ENCODE data around the gene SKA2. TPM values are rescaled to one million over a fixed set of nuclear protein-coding genes. Genes with fewer than 3 reads are reported as not detected.
"Not testable (repeated sequence)": the region's sequence is repeated elsewhere in the genome, so short reads cannot be mapped to it uniquely, and the experiment has no call there.

SKA2 gene
- total RNA-seq, 4 donors from 2014 or later = 41.2 to 65.3 (median 46.8) TPM

DNA sequence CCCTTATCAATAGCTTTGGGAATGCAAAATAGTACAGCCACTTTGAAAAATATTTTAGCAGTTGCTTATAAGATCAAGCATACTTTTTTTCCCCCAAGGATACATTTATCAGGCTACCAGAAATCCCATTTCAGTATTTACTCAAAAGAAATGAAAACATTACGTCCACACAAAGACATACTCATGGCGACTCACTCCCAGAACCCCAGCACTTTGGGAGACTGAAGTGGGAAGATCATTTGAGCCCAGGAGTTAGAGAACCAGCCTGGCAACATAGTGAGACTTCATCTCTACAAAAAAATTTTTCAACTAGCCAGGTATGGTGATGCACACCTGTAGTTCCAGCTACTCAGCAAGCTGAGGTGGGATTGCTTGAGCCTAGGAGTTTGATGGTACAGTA is 5.9 kb downstream of the SKA2 start:
- H3K4me3 ChIP-seq (replicated peaks in 1 of 3) = no peak overlapping the region
- H3K27me3 ChIP-seq = no peaks in the 10 kb centered on the region
- no peaks in the 10 kb centered on the region for H3K36me3 ChIP-seq
- TF ChIP-seq, protein P1, sequence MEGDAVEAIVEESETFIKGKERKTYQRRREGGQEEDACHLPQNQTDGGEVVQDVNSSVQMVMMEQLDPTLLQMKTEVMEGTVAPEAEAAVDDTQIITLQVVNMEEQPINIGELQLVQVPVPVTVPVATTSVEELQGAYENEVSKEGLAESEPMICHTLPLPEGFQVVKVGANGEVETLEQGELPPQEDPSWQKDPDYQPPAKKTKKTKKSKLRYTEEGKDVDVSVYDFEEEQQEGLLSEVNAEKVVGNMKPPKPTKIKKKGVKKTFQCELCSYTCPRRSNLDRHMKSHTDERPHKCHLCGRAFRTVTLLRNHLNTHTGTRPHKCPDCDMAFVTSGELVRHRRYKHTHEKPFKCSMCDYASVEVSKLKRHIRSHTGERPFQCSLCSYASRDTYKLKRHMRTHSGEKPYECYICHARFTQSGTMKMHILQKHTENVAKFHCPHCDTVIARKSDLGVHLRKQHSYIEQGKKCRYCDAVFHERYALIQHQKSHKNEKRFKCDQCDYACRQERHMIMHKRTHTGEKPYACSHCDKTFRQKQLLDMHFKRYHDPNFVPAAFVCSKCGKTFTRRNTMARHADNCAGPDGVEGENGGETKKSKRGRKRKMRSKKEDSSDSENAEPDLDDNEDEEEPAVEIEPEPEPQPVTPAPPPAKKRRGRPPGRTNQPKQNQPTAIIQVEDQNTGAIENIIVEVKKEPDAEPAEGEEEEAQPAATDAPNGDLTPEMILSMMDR (IDR thresholded peaks at IDR 0.05) = no peak
- no peak for TF ChIP-seq POLR2A (IDR thresholded peaks at IDR 0.05)
- DNase-seq = no peak
- peaks cover 17 to 19% of the 10 kb centered on the region in 2 donors for H3K4me1 ChIP-seq
- WGBS, 2 donors = 89 to 97% methylated on average over 2 of the region's 2 CpGs
- H3K27ac ChIP-seq = no peak overlapping the region
- no peaks in the 10 kb centered on the region for H3K9me3 ChIP-seq
- intact Hi-C loops (cut with DNase I) = no loop called here

- TF ChIP-seq, protein P1 (IDR thresholded peaks at IDR 0.05) = no peak
- TF ChIP-seq POLR2A (IDR thresholded peaks at IDR 0.05) = no peak
- 94 to 97% methylated on average over 4 of the region's 4 CpGs for WGBS, 2 donors
- Histone ChIP-seq H3K27ac (no peak overlapping the region), H3K4me3 (replicated peaks in 1 of 3) (no peak overlapping the region), H3K36me3 (no peaks in the 10 kb centered on the region), H3K9me3 (no peaks in the 10 kb centered on the region), H3K27me3 (no peaks in the 10 kb centered on the region), H3K4me1 (peaks cover 0 to under 1% of the 10 kb centered on the region in 2 donors)
- no peak for DNase-seq
- intact Hi-C loops (cut with DNase I) = no loop called here
Observed at GRCh38 chr17:59145571-59146096, 9.4 kb downstream of the SKA2 start.

DNA sequence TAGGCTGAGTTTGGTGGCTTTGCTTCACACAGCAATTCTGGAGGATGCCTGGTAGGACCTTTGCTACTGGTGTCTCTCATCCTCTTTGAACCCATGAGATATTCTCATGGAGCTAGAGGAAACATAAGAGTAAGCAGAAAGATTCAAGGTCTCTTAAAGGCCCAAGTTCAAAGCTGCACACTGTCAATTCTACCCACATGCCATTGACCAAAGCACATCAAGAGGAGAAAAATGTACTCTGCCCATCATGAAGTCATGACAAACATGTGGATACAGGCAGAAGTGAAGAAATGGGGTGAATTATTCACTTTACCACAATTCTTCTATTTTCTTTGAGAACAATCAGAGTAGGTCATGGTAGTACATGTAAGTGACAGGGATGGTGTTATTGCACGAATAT is 13.1 kb downstream of the SKA2 start:
- Histone ChIP-seq H3K27me3 (no peaks in the 10 kb centered on the region), H3K4me3 (replicated peaks in 1 of 3) (no peak overlapping the region), H3K27ac (no peak overlapping the region), H3K4me1 (no peaks in the 10 kb centered on the region), H3K9me3 (no peaks in the 10 kb centered on the region), H3K36me3 (no peaks in the 10 kb centered on the region)
- no peak for DNase-seq
- TF ChIP-seq POLR2A (IDR thresholded peaks at IDR 0.05) = no peak
- TF ChIP-seq, protein P1 (IDR thresholded peaks at IDR 0.05) = no peak
- intact Hi-C loops (cut with DNase I) = no loop called here
- WGBS, 2 donors = 90 to 97% methylated on average over 1 of the region's 1 CpG

DNA sequence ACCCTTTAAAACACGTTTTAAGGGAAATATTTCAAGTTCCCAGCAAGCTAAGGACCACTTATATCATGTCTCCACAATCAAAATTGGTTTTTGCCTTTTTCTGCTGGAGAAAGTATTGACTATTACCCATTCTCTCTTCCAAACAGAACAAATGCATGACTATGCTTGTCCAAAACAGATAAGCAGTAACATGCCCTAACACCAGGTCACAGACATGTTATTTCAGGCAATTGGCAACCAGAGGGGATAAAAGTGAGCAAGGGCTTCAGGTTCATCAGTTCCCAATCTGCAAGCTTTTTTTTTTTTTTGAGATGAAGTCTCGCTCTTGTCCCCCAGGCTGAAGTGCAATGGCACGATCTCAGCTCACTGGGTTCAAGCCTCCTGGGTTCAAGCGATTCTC is 15.0 kb downstream of the SKA2 start:
- Histone ChIP-seq H3K4me3 (replicated peaks in 1 of 3) (no peak overlapping the region), H3K27me3 (no peaks in the 10 kb centered on the region), H3K27ac (no peak overlapping the region), H3K36me3 (no peaks in the 10 kb centered on the region), H3K4me1 (no peaks in the 10 kb centered on the region), H3K9me3 (no peaks in the 10 kb centered on the region)
- TF ChIP-seq, protein P1 (IDR thresholded peaks at IDR 0.05) = no peak
- TF ChIP-seq POLR2A (IDR thresholded peaks at IDR 0.05) = no peak
- 96% methylated on average over 4 of the region's 4 CpGs for WGBS, 2 donors
- intact Hi-C loops (cut with DNase I) = no loop called here
- no peak for DNase-seq

DNA sequence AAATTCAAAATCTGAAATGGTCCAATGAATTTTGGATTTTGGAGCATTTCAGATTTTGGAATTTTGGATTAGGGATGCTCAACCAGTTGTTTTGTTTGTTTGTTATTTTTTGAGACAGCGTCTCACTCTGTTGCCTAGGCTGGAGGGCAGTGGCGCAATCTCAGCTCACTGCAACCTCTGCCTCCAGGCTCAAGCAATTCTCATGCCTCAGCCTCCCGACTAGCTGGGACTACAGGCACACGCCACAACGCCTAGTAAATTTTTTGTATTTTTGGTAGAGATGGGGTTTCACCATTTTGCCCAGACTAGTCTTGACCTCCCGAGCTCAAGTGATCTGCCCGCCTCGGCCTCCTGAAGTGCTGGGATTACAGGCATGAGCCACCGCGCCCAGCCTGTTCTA is 16.6 kb downstream of the SKA2 start:
- H3K27me3 ChIP-seq; DNase-seq; H3K9me3 ChIP-seq; intact Hi-C loops (cut with DNase I); H3K4me3 ChIP-seq (replicated peaks in 1 of 3); H3K27ac ChIP-seq; H3K36me3 ChIP-seq; H3K4me1 ChIP-seq: not testable (repeated sequence)
- WGBS, 2 donors = 93 to 94% methylated on average over 10 of the region's 10 CpGs

- intact Hi-C loops (cut with DNase I) = no loop called here
- no peak overlapping the region for H3K27ac ChIP-seq
- no peaks in the 10 kb centered on the region for H3K27me3 ChIP-seq
- H3K36me3 ChIP-seq = no peaks in the 10 kb centered on the region
- H3K4me3 ChIP-seq (replicated peaks in 1 of 3) = no peak overlapping the region
- no peak for DNase-seq
- no peaks in the 10 kb centered on the region for H3K9me3 ChIP-seq
- WGBS, 2 donors = 83 to 90% methylated on average over 1 of the region's 1 CpG
- TF ChIP-seq POLR2A (IDR thresholded peaks at IDR 0.05) = no peak
- TF ChIP-seq, protein P1 (IDR thresholded peaks at IDR 0.05) = no peak
- no peaks in the 10 kb centered on the region for H3K4me1 ChIP-seq
Observed at GRCh38 chr17:59131131-59131530, 23.9 kb downstream of the SKA2 start.
